OCI-LY3 (cell line): ENCODE results near the gene BTBD9.
"Not testable (repeated sequence)": the region's sequence is repeated elsewhere in the genome, so short reads cannot be mapped to it uniquely, and the experiment has no call there.

ENCODE experiments used
- H2AFZ ChIP-seq: fragments of 200-600, 300-600 bp; shearing (Covaris generic); 2 replicates; pipeline ENCODE4 v1.6.0; 2014; ENCODE audit warnings: antibody characterized with exemption, low read depth, low read length
- H3K27ac ChIP-seq: fragments of 200-600, 300-600 bp; sonication (generic); 2 replicates; pipeline ENCODE4 v1.5.1; 2014; ENCODE audit warnings: mild to moderate bottlenecking, low read length, moderate library complexity, mixed read lengths
- H3K27me3 ChIP-seq: fragments of 200-600, 300-600 bp; sonication (generic); 2 replicates; pipeline ENCODE4 v1.6.1; 2014; ENCODE audit warnings: low read depth, low read length, mixed read lengths
- H3K36me3 ChIP-seq: fragments of 200-600, 300-600 bp; sonication (generic); replicated peaks from 2 replicates; pipeline ENCODE3; 2014; ENCODE audit warnings: low read depth, low read length, mixed read lengths
- H3K4me1 ChIP-seq: fragments of 300-600, 200-600 bp; sonication (generic); 2 replicates; pipeline ENCODE4 v1.6.1; 2014; ENCODE audit warnings: low read length, mixed read lengths
- H3K4me2 ChIP-seq: fragments of 200-600, 300-600 bp; sonication (generic); 2 replicates; pipeline ENCODE4 v1.6.1; 2014; ENCODE audit warnings: low read length, mixed read lengths
- H3K4me3 ChIP-seq: fragments of 300-600, 200-600 bp; sonication (generic); 2 replicates; pipeline ENCODE4 v1.5.1; 2014; ENCODE audit warnings: antibody characterized with exemption, mild to moderate bottlenecking, low read length, moderate library complexity
- H3K79me2 ChIP-seq: fragments of 300-600, 200-600 bp; shearing (Covaris generic); 2 replicates; pipeline ENCODE4 v1.6.1; 2014; ENCODE audit warnings: mild to moderate bottlenecking, low read length, mixed read lengths
- H3K9ac ChIP-seq: fragments of 300-600, 200-600 bp; shearing (Covaris generic); 2 replicates; pipeline ENCODE4 v1.6.0; 2014; ENCODE audit warnings: mild to moderate bottlenecking, low read length, moderate library complexity
- H3K9me3 ChIP-seq: fragments of 200-600, 300-600 bp; shearing (Covaris generic); 2 replicates; pipeline ENCODE4 v1.6.1; 2014; ENCODE audit warnings: low read length, mixed read lengths; ENCODE audit not compliant: insufficient read depth
- H4K20me1 ChIP-seq: fragments of 200-600, 300-600 bp; sonication (generic); 2 replicates; pipeline ENCODE4 v1.6.1; 2016; ENCODE audit warnings: low read length, mixed read lengths; ENCODE audit not compliant: insufficient read depth
- EZH2phosphoT487 ChIP-seq: fragments of 200-600 bp; shearing (Covaris generic); IDR thresholded peaks from 2 replicates; pipeline ENCODE4 v1.6.1; 2018; ENCODE audit warnings: antibody characterized with exemption, mixed run types, low read depth
- TF ChIP-seq, protein P1 (sequence below): fragments of 200-600, 300-600 bp; sonication (generic); IDR thresholded peaks from 2 replicates; pipeline ENCODE4 v1.5.1; 2014; ENCODE audit warnings: antibody characterized with exemption, low read length, low read depth

BTBD9 gene

DNA sequence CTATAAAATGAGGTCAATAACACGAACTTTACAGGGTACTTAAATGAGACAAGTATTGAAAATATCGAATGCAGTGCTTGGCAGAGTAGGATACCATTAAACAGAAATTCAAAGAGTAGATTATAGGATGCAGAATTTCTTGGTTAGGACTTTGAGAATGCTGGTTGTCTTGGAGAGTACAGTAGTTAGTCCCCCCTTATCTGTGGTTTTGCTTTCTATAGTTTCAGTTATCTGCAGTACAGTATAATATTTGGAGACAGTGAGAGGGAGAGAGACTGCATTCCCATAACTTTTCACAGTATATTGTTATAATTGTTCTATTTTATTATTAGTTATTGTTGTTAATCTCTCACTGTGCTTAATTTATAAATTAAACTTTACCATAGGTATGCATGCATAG is 290.5 kb downstream of the BTBD9 start:
- TF ChIP-seq, protein P1, sequence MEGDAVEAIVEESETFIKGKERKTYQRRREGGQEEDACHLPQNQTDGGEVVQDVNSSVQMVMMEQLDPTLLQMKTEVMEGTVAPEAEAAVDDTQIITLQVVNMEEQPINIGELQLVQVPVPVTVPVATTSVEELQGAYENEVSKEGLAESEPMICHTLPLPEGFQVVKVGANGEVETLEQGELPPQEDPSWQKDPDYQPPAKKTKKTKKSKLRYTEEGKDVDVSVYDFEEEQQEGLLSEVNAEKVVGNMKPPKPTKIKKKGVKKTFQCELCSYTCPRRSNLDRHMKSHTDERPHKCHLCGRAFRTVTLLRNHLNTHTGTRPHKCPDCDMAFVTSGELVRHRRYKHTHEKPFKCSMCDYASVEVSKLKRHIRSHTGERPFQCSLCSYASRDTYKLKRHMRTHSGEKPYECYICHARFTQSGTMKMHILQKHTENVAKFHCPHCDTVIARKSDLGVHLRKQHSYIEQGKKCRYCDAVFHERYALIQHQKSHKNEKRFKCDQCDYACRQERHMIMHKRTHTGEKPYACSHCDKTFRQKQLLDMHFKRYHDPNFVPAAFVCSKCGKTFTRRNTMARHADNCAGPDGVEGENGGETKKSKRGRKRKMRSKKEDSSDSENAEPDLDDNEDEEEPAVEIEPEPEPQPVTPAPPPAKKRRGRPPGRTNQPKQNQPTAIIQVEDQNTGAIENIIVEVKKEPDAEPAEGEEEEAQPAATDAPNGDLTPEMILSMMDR, result no peak
- no peak for TF ChIP-seq EZH2phosphoT487
- no peaks in the 10 kb centered on the region for H3K36me3 ChIP-seq
- peaks cover 30% of the 10 kb centered on the region for H3K4me1 ChIP-seq
- no peak overlapping the region for H3K9ac ChIP-seq
- no peaks in the 10 kb centered on the region for H3K79me2 ChIP-seq
- no peaks in the 10 kb centered on the region for H3K27me3 ChIP-seq
- no peaks in the 10 kb centered on the region for H4K20me1 ChIP-seq
- no peaks in the 10 kb centered on the region for H3K9me3 ChIP-seq
- H2AFZ ChIP-seq, result no peak overlapping the region
- no peak overlapping the region for H3K27ac ChIP-seq
- H3K4me3 ChIP-seq, result no peak overlapping the region
- H3K4me2 ChIP-seq, result no peak overlapping the region

DNA sequence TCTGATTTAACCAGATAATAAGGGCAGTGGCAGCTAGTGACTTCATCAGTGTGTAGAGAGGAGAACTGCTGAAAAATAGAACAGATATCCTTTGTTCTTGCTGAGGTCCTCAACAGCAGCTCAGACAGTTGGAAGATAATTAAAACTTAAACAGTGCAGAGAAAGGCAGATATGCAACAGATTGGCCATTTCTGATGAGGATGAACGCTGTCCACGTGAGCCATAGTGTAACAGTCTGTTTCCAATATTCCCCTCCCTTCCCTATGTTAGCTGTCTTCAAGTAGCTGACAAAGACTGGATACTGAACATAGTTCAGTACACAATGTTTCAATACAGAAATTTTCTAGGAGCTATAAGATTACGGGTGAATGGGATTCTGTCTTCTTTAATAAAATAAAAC is 291.4 kb downstream of the BTBD9 start:
- H3K4me3 ChIP-seq, result no peak overlapping the region
- no peak overlapping the region for H3K4me2 ChIP-seq
- no peaks in the 10 kb centered on the region for H3K9me3 ChIP-seq
- peaks cover 22% of the 10 kb centered on the region for H3K4me1 ChIP-seq
- H3K27me3 ChIP-seq, result no peaks in the 10 kb centered on the region
- no peaks in the 10 kb centered on the region for H4K20me1 ChIP-seq
- H3K9ac ChIP-seq, result no peak overlapping the region
- no peak overlapping the region for H2AFZ ChIP-seq
- H3K79me2 ChIP-seq, result no peaks in the 10 kb centered on the region
- no peak overlapping the region for H3K27ac ChIP-seq
- H3K36me3 ChIP-seq, result no peaks in the 10 kb centered on the region
- no peak for TF ChIP-seq EZH2phosphoT487
- TF ChIP-seq, protein P1, result no peak

DNA sequence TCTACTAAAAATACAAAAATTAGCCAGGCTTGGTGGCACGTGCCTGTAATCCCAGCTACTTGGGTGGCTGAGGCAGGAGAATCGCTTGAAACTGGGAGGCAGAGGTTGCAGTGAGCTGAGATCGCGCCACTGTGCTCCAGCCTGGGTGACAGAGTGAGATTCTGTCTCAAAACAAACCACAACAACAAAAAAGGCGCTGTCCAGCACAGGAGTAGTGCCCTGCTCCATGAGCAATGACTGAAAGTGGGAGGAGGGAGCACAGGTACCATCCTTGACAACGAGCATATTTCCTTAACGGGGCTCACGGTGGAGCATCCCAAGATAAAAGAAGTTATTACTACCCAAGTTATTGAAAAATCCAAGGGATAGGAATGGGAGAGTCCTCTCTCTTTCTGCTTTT is 291.9 kb downstream of the BTBD9 start:
- H4K20me1 ChIP-seq, H3K36me3 ChIP-seq, H3K79me2 ChIP-seq, H3K9ac ChIP-seq, H3K27me3 ChIP-seq, H3K27ac ChIP-seq, H3K4me3 ChIP-seq, H3K9me3 ChIP-seq, H3K4me2 ChIP-seq, H2AFZ ChIP-seq: not testable (repeated sequence)
- peaks cover 16% of the 10 kb centered on the region for H3K4me1 ChIP-seq

DNA sequence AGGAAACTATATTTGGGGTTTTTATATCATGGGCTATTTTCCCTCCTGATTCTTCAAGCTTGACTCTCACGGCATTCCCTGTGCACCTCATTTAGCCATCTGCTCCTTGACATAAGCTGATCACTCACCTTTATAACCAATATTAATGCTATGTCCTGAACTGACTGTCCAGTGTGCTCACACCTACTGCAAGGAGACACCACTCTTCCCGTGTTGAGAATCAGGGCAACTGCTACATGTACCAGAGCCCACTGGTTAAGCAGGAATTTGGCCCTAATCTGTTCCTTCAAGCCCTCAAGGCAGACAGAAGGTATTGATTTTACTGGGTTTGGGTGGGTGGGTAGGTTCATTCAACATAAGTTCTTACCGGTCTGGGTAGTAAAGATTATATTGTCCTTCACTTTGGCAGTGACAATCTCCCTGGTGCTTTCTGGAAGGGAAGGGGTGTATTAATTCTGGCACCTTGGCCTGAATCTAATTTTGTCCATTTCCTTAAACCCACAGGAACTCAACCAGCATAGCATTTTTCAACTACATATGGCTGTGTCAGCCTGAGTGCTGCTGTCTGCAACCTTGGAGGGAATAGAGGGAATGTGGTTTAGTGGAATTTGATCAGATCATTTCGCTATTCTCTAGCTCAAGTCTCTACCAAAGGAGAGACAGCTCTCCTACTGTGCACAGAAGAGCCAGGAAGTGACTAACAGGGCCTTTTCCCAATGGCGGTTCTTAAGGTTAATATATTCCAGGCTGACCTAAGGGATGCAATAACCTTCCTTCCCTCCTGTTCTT is 293.2 kb downstream of the BTBD9 start:
- Histone ChIP-seq H3K27ac (no peak overlapping the region), H2AFZ (no peak overlapping the region), H3K9me3 (no peaks in the 10 kb centered on the region), H4K20me1 (no peaks in the 10 kb centered on the region), H3K4me1 (peaks cover 11% of the 10 kb centered on the region), H3K4me3 (no peak overlapping the region), H3K9ac (no peak overlapping the region), H3K79me2 (no peaks in the 10 kb centered on the region), H3K27me3 (no peaks in the 10 kb centered on the region), H3K36me3 (no peaks in the 10 kb centered on the region), H3K4me2 (no peak overlapping the region)
- no peak for TF ChIP-seq EZH2phosphoT487
- TF ChIP-seq, protein P1, result no peak
